ENCODE data around the gene AKAP8L. TPM values are rescaled to one million over a fixed set of nuclear protein-coding genes. Genes with fewer than 3 reads are reported as not detected.

The AKAP8L gene
- total and polyA plus RNA-seq, 9 of the 15 experiments (the other 6 are each of a cell fraction or from before 2014, with no cell fraction given): 2.4 to 116 (median 70.7) TPM

DNA sequence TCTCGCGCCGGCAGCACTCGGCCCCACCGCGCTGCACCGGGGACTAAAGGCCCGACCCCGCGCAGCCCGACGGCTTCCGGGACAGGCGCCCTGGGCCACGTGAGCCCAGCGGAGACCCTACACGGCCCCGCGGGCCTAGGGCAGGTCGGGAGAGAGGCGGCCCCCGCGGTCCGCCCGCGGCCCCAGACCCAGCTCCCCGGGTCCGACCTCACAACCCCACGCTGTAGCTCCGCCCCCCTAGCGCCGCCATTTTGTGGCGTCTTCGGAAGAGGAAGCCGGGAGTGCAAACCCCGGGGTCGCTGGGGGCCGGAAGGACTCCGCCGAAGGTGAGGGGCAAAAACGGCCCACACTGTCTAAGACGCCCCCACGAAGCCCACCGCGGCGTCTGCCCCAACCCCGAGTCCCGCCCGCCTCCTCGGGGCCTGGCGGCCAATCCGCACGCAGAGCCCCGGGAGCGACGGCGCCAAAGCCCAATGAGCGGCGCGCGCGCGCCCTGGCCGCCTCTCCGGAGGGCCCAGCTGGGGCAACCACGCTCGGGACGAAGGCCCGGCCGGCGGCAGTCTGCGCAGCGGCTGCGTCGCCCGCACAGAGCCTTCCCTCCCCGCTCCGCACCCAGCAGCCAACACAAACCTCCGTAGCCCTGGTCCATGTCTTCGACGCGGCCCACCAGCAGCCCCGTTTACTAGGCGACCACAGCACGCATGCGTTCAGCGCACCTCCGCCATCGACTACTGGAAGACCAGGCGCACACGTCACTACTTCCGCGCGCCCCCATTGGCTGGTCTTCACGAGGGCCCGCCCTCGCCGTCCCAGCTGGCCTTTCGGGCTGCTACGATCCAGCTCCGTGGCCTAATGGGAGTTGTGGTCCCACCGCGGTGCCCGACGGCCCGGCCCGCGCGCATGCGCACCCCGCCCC lies 39.4 kb downstream of the AKAP8L start, which contains the start of gene AKAP8 (continued):
- TF ChIP-seq, protein P1, sequence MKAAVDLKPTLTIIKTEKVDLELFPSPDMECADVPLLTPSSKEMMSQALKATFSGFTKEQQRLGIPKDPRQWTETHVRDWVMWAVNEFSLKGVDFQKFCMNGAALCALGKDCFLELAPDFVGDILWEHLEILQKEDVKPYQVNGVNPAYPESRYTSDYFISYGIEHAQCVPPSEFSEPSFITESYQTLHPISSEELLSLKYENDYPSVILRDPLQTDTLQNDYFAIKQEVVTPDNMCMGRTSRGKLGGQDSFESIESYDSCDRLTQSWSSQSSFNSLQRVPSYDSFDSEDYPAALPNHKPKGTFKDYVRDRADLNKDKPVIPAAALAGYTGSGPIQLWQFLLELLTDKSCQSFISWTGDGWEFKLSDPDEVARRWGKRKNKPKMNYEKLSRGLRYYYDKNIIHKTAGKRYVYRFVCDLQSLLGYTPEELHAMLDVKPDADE (conservative IDR thresholded peaks at IDR 0.05; ENCODE audit: control insufficient read depth, low read depth, low read length): peak; percentile 59; the same call in 1 of the 2 replicates
- no peak for TF ChIP-seq ILK (tag; IDR thresholded peaks at IDR 0.05; ENCODE audit: borderline replicate concordance, low read depth)
- TF ChIP-seq TSC22D4 (tag; IDR thresholded peaks at IDR 0.05): no peak
- TF ChIP-seq ZNF586 (CRISPR knock-in tag; conservative IDR thresholded peaks at IDR 0.05): no peak
- TF ChIP-seq DNMT1 (IDR thresholded peaks at IDR 0.05): no peak
- TF ChIP-seq BCOR (IDR thresholded peaks at IDR 0.05): no peak
- no peak for TF ChIP-seq KDM1A (IDR thresholded peaks at IDR 0.05)
- TF ChIP-seq SMC3 (conservative IDR thresholded peaks at IDR 0.05; ENCODE audit: insufficient read depth, low read depth, low read length): no peak
- no peak for TF ChIP-seq SREBF2 (CRISPR knock-in tag; IDR thresholded peaks at IDR 0.05)
- no peak for TF ChIP-seq BHLHE40 (IDR thresholded peaks at IDR 0.05; ENCODE audit: low read length)
- TF ChIP-seq, protein P2, sequence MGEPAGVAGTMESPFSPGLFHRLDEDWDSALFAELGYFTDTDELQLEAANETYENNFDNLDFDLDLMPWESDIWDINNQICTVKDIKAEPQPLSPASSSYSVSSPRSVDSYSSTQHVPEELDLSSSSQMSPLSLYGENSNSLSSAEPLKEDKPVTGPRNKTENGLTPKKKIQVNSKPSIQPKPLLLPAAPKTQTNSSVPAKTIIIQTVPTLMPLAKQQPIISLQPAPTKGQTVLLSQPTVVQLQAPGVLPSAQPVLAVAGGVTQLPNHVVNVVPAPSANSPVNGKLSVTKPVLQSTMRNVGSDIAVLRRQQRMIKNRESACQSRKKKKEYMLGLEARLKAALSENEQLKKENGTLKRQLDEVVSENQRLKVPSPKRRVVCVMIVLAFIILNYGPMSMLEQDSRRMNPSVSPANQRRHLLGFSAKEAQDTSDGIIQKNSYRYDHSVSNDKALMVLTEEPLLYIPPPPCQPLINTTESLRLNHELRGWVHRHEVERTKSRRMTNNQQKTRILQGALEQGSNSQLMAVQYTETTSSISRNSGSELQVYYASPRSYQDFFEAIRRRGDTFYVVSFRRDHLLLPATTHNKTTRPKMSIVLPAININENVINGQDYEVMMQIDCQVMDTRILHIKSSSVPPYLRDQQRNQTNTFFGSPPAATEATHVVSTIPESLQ (CRISPR knock-in tag; IDR thresholded peaks at IDR 0.05): no peak
- TF ChIP-seq, protein P3, sequence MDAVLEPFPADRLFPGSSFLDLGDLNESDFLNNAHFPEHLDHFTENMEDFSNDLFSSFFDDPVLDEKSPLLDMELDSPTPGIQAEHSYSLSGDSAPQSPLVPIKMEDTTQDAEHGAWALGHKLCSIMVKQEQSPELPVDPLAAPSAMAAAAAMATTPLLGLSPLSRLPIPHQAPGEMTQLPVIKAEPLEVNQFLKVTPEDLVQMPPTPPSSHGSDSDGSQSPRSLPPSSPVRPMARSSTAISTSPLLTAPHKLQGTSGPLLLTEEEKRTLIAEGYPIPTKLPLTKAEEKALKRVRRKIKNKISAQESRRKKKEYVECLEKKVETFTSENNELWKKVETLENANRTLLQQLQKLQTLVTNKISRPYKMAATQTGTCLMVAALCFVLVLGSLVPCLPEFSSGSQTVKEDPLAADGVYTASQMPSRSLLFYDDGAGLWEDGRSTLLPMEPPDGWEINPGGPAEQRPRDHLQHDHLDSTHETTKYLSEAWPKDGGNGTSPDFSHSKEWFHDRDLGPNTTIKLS (IDR thresholded peaks at IDR 0.05; ENCODE audit: borderline replicate concordance, low read depth): no peak
- no peak for TF ChIP-seq BACH1 (tag; IDR thresholded peaks at IDR 0.05)
- TF ChIP-seq ARID1B (IDR thresholded peaks at IDR 0.05): no peak
- no peak for TF ChIP-seq MECOM (CRISPR knock-in tag; IDR thresholded peaks at IDR 0.05)
- TF ChIP-seq, protein P4, sequence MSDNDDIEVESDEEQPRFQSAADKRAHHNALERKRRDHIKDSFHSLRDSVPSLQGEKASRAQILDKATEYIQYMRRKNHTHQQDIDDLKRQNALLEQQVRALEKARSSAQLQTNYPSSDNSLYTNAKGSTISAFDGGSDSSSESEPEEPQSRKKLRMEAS (CRISPR knock-in tag; IDR thresholded peaks at IDR 0.05): peak; percentile 67
- TF ChIP-seq MEIS2 (IDR thresholded peaks at IDR 0.05; ENCODE audit: partially characterized antibody): peak; percentile 72
- TF ChIP-seq ZKSCAN8 (CRISPR knock-in tag; IDR thresholded peaks at IDR 0.05): no peak
- TF ChIP-seq ZNF695 (CRISPR knock-in tag; IDR thresholded peaks at IDR 0.05): no peak
- TF ChIP-seq SRF (CRISPR knock-in tag; IDR thresholded peaks at IDR 0.05): peak in 1 of 2 experiments; percentile 9; a peak in 1 of 4 replicates
- TF ChIP-seq U2AF1 (optimal IDR thresholded peaks at IDR 0.05; ENCODE audit: low read depth, low read length): peak; percentile 87
- TF ChIP-seq U2AF2 (optimal IDR thresholded peaks at IDR 0.05; ENCODE audit: low read depth, low read length): no peak
- TF ChIP-seq EP300 (IDR thresholded peaks at IDR 0.05; ENCODE audit: low read length): no peak
- no peak for TF ChIP-seq KLF1 (tag; IDR thresholded peaks at IDR 0.05)
- TF ChIP-seq ZNF263 (CRISPR knock-in tag; IDR thresholded peaks at IDR 0.05; ENCODE audit: borderline replicate concordance): no peak
